ENCODE measurements around the gene REEP5. TPM values are rescaled to one million over a fixed set of nuclear protein-coding genes. Genes with fewer than 3 reads are reported as not detected.

The REEP5 gene
- polyA plus RNA-seq, 3 donors = 83.6 to 200 (median 193) TPM

DNA sequence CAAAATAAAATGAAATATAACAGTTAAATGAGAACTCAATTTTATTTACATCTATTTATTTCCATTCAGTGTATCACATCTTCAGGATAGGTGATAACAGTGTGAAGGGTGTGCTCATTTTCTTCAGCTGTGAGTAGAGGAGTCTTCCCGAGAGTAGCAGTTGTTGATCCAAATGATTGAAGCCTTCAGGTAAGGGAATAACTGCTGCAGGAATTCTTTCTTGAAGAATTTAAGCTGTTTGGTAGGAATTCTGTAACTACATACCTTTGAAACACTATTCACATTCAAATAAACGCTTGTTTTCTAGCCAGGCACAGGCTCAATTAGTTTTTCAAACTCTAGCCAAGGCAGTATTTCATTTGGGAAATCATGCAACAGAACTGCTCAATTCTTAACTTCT is 45.7 kb downstream of the REEP5 start:
- TF ChIP-seq, protein P1, sequence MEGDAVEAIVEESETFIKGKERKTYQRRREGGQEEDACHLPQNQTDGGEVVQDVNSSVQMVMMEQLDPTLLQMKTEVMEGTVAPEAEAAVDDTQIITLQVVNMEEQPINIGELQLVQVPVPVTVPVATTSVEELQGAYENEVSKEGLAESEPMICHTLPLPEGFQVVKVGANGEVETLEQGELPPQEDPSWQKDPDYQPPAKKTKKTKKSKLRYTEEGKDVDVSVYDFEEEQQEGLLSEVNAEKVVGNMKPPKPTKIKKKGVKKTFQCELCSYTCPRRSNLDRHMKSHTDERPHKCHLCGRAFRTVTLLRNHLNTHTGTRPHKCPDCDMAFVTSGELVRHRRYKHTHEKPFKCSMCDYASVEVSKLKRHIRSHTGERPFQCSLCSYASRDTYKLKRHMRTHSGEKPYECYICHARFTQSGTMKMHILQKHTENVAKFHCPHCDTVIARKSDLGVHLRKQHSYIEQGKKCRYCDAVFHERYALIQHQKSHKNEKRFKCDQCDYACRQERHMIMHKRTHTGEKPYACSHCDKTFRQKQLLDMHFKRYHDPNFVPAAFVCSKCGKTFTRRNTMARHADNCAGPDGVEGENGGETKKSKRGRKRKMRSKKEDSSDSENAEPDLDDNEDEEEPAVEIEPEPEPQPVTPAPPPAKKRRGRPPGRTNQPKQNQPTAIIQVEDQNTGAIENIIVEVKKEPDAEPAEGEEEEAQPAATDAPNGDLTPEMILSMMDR (IDR thresholded peaks at IDR 0.05) = no peak
- H3K27me3 Mint-ChIP-seq (ENCODE audit: low read depth in 3 of 3) = no peaks in the 10 kb centered on the region
- peaks cover 31 to 61% of the 10 kb centered on the region in 2 donors for H3K36me3 Mint-ChIP-seq
- no peaks in the 10 kb centered on the region for H3K9me3 Mint-ChIP-seq
- H3K4me3 ChIP-seq (replicated peaks in 1 of 3; ENCODE audit: low read depth in 2 of 3, low read length in 3 of 3) = no peak overlapping the region
- H3K27ac ChIP-seq (ENCODE audit: low read depth in 1 of 2, low read length in 2 of 2) = peak overlapping the region in 1 of 2 donors; percentile 7
- WGBS (ENCODE audit: insufficient coverage) = 80% methylated on average over 1 of the region's 2 CpGs
- H3K27ac Mint-ChIP-seq = no peak overlapping the region
- H3K36me3 ChIP-seq (replicated peaks in 1 of 2; ENCODE audit: control insufficient read depth in 1 of 2, insufficient read depth in 2 of 2, low read length in 2 of 2) = peaks cover 37 to 58% of the 10 kb centered on the region in 2 donors
- intact Hi-C loops (cut with micrococcal nuclease) = no loop called here
- no peaks in the 10 kb centered on the region for H3K4me1 ChIP-seq (ENCODE audit: control insufficient read depth in 1 of 2, insufficient read depth in 2 of 2, low read length in 2 of 2)
- no peak overlapping the region for H3K4me3 Mint-ChIP-seq
- peaks cover 39% of the 10 kb centered on the region for H4K20me1 ChIP-seq (ENCODE audit: insufficient read depth, low read length)
- H3K79me2 ChIP-seq (ENCODE audit: insufficient read depth, low read length) = peaks cover 26% of the 10 kb centered on the region
- H3K9ac ChIP-seq (ENCODE audit: insufficient read depth, low read length, poor library complexity, severe bottlenecking) = no peak overlapping the region
- H3K9me3 ChIP-seq (replicated peaks in 1 of 2; ENCODE audit: control insufficient read depth in 1 of 2, insufficient read depth in 1 of 2, low read length in 2 of 2) = no peaks in the 10 kb centered on the region
- no peak overlapping the region for H3K4me2 ChIP-seq (replicated peaks; ENCODE audit: extremely low read depth, low read length, poor library complexity, severe bottlenecking)
- peaks cover 15% of the 10 kb centered on the region for H3K4me1 Mint-ChIP-seq
- no peaks in the 10 kb centered on the region for H3K27me3 ChIP-seq (ENCODE audit: control insufficient read depth in 2 of 2, insufficient read depth in 2 of 2, low read length in 2 of 2)
- no peak overlapping the region for H2AFZ ChIP-seq (ENCODE audit: insufficient read depth, low read depth, low read length, poor library complexity, severe bottlenecking)
- no peak for DNase-seq

DNA sequence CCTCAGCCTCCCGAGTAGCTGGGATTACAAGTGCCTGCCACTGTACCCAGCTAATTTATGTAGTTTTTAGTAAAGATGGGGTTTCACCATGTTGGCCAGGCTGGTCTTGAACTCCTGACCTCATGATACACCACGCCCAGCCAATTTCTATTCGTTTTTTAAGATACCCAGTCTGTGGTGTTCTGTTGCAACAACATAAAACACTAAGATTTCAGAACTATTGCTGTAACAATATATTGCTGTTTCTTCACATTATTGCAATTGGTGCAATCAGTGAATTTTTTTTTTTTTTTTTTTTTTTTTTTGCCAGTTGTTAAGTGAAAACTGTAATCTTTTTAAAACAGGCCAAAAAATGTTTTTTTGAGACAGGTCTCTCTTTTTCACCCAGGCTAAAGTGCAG is 51.1 kb downstream of the REEP5 start:
- Histone ChIP-seq H3K9me3 (replicated peaks in 1 of 2; ENCODE audit: control insufficient read depth in 1 of 2, insufficient read depth in 1 of 2, low read length in 2 of 2) (no peaks in the 10 kb centered on the region), H3K27me3 (ENCODE audit: control insufficient read depth in 2 of 2, insufficient read depth in 2 of 2, low read length in 2 of 2) (no peaks in the 10 kb centered on the region), H3K27ac (ENCODE audit: low read depth in 1 of 2, low read length in 2 of 2) (peak overlapping the region in 1 of 2 donors; percentile 32), H2AFZ (ENCODE audit: insufficient read depth, low read depth, low read length, poor library complexity, severe bottlenecking) (no peak overlapping the region), H4K20me1 (ENCODE audit: insufficient read depth, low read length) (peaks cover 12% of the 10 kb centered on the region), H3K4me2 (replicated peaks; ENCODE audit: extremely low read depth, low read length, poor library complexity, severe bottlenecking) (no peak overlapping the region), H3K4me3 (replicated peaks in 1 of 3; ENCODE audit: low read depth in 2 of 3, low read length in 3 of 3) (no peak overlapping the region), H3K36me3 (replicated peaks in 1 of 2; ENCODE audit: control insufficient read depth in 1 of 2, insufficient read depth in 2 of 2, low read length in 2 of 2) (peaks cover 35 to 57% of the 10 kb centered on the region in 2 donors), H3K4me1 (ENCODE audit: control insufficient read depth in 1 of 2, insufficient read depth in 2 of 2, low read length in 2 of 2) (peaks cover 7 to 8% of the 10 kb centered on the region in 2 donors), H3K9ac (ENCODE audit: insufficient read depth, low read length, poor library complexity, severe bottlenecking) (no peak overlapping the region), H3K79me2 (ENCODE audit: insufficient read depth, low read length) (peaks cover 12% of the 10 kb centered on the region)
- no peak overlapping the region for H3K4me3 Mint-ChIP-seq
- intact Hi-C loops (cut with micrococcal nuclease) = no loop called here
- DNase-seq = peak in 1 of 3 donors; percentile 2
- peaks cover 0 to 1% (median 0%) of the 10 kb centered on the region in 7 donors for H3K9me3 Mint-ChIP-seq
- peak overlapping the region in 5 of 7 donors; percentile 21 to 73 (median 69) for H3K27ac Mint-ChIP-seq
- H3K36me3 Mint-ChIP-seq = peaks cover 34 to 71% of the 10 kb centered on the region in 2 donors
- 60% methylated on average over 1 of the region's 3 CpGs for WGBS (ENCODE audit: insufficient coverage)
- no peaks in the 10 kb centered on the region for H3K27me3 Mint-ChIP-seq (ENCODE audit: low read depth in 3 of 3)
- TF ChIP-seq, protein P1 (IDR thresholded peaks at IDR 0.05) = no peak
- peaks cover 22% of the 10 kb centered on the region for H3K4me1 Mint-ChIP-seq

All from CD14-positive monocyte (primary cell).